NCI-H748 (cell line): Measurements from ENCODE around the gene EXOC6B.
A peak's percentile ranks its signal among the peaks of the same experiment; 100 is the strongest.

Experiments used
- DNase-seq: peaks from one replicate; lab custom pipeline; 2025; ENCODE audit not compliant: unreplicated experiment; lab: John Stamatoyannopoulos, UW

The EXOC6B gene

DNA sequence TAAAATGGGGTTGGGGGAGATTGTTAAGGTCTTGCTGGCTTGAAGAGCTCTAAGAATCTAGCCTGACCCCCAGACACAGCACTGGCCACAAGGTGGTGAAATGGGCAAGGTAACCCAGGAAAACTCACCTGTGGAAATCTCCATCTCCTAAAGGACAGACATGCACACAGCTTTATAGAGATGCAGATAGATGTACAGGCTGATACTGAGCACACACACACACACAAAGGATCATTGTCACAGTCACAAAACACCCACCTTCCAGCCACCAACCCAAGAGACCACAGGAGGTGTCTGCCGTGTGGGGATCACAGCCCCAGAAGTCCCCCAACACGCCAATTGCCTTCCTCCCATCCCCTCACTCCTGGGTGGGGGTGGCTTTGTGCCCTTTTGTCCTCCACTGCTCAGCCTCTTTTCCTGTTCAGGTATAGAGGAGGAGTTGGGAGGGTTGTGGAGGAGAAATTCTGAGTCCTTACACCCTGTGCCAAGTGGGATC lies 674.9 kb downstream of the EXOC6B start:
- DNase-seq: peak; percentile 16

DNA sequence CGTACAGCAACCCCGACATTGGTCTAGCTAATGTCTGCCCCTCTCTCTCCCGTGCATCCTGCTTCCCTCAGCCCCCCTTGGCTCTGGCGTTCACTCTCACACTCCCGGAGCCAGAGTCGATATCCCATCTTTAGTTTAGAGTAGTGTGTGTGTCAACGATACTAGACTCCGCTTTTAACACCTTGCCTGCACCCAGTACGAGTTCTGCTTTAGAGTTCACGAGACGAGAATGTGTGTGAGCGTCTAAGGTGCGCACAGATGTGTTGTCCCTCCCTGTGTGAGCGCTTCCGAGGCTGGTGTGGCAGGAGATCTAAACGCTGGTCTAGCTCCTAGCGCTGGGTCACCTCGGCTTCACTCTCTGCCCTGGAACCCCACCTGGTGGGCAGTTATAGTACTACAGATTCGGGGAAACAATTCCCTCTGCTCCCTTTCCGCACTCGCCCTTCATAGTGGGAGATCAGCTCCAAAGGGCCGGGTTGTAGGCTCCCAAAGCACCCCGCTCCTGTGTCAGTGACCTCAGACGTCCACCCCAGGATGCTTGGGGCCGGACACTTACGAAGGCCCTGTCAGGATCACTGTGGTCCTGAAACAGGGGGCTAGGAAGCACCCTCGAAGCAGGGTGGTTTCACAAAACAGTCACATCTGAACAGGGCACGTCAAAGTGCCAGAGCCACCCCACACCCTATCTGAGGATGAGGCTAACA lies 675.5 kb downstream of the EXOC6B start:
- DNase-seq: peak; percentile 83

DNA sequence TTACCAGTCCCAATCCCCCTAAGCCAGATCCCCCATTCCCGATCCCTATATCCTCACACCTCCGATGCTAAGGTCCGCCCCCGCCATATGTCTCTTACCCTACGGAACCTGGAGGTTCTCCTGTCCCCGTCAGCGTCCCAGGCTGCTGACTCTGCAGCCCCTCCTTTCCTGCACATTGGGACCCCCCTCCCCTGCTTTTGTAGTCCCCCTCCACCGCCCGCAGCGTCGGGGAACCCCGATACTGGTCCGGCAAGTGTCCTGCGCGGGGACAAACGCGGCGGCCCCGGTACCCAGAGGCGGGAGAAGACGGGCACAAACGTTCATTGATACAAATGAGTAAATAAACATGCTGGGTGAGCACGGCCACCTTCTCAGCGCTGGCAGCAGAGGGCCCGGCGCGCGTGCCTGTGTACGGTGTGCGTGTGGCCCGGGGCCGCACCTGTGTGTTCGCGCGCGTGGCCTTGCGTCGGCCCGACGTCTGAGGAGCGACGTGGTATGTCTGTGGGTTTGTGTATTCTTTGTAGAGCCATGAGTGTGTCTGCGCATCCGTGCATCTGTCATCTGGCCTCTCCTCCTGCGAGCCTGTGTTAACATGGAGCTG lies 676.2 kb downstream of the EXOC6B start:
- peak; percentile 66 for DNase-seq

DNA sequence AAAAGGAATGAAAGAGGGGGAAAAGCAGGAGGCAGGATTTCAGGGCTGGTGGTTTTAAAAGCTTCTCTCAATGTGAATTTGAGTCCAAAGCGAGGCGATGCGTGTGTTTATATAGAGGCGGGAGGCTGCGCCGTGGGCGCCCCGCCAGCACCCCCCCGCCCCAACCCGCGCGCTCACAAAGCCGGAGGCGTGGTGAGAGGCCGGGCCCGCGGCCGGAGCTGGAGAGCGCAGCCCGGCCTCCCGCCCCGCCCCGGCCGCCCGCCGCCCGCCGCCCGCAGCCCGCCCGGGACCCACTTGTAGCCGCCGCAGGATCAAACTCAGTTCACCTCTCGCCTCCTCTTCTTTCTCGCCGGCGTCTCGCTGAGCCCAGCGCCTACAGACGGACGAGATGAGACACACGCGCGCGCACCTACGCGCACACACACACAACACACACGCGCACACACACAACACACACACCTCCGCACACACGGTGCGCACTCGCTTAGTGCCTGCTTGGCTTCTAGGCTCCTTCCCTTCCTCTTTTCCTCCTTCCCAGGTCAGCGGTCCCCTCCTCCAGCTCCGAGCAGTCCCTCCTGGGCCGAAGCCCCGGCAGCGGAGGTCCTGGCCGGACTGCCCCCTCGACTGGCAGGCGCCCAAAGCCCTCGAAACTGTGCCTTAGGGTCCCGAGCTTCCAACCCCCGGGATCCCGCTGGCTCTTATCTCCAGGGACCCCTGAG lies 676.8 kb downstream of the EXOC6B start:
- DNase-seq: peak; percentile 72

DNA sequence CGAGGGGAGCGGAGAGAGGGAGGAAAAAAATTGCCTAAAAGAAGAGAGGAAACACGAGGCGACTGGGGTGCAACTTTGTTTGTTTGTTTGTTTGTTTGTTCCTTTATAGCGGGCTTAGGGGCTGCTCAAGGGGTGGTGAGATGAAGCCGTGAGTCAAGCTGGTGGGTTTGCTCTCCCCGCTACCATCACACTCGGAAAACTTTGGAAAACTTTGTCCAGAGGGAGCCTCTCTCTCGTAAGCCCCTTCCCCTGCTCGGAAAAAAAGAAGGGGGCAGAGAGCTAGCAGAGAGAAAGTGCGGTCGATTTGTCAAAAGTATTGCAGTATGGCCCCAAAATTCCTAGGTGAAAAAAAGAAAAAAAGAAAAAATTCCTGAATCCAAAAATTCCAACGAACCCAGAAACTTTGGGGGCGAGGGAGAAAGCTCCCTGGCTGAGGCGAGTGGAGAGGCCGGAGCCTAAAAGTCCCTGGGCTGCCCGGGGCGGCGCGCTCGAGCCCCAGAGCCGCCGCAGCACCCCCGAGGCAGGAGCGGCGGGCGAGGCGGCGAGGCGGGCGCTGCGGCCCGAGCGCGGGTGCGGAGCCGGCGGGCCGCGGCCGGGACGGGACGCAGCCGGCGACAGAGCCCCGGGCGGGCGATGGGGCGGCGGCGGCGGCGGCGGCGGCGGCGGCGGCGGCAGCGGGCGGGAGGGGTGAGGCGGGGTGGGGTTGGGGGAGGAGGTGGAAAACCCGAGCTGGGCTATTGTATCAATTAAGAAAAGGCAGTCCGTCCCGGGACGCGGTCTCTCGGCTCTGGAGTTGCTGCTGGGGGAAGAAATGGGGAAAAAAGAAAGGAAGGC lies 677.6 kb downstream of the EXOC6B start:
- peak; percentile 17 for DNase-seq

DNA sequence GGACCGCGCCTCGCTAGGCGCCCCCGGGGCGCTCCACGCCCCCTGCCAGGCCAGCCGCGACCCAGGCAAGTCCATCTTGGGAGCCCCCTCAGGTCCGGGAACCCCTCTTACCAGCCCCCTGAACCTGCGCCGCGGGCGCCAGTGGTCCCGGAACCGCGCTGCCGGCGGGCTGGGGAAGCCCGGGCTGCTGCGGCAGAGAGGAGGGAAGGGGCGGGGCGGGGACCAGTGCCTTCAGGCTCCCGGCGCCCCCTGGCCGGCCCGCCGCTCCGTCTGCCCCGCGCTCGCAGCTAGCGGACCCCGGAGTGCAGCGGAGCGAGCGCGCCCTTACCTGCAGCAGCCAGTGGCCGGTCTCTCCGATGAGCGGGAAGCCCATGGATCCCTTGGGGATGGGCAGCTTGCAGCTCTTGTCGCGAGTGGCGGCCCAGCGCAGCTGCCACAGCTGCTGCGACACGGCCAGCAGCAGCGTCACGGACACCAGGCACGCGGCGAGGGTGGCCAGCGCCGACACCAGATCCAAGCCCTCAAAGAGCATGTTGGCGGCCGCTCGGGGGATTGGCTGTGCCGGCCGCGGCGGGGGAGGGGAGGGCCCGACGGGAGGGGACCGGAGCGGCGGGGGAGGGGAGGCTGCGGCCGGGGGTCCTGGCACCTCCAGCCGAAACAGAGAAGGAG lies 678.4 kb downstream of the EXOC6B start, which contains the start of gene CYP26B1:
Gene CYP26B1 (minus strand): TSS at position 560 of the 669 bp plus-strand sequence. CDS start 28 bp downstream, at position 532.
- DNase-seq: peak; percentile 55

DNA sequence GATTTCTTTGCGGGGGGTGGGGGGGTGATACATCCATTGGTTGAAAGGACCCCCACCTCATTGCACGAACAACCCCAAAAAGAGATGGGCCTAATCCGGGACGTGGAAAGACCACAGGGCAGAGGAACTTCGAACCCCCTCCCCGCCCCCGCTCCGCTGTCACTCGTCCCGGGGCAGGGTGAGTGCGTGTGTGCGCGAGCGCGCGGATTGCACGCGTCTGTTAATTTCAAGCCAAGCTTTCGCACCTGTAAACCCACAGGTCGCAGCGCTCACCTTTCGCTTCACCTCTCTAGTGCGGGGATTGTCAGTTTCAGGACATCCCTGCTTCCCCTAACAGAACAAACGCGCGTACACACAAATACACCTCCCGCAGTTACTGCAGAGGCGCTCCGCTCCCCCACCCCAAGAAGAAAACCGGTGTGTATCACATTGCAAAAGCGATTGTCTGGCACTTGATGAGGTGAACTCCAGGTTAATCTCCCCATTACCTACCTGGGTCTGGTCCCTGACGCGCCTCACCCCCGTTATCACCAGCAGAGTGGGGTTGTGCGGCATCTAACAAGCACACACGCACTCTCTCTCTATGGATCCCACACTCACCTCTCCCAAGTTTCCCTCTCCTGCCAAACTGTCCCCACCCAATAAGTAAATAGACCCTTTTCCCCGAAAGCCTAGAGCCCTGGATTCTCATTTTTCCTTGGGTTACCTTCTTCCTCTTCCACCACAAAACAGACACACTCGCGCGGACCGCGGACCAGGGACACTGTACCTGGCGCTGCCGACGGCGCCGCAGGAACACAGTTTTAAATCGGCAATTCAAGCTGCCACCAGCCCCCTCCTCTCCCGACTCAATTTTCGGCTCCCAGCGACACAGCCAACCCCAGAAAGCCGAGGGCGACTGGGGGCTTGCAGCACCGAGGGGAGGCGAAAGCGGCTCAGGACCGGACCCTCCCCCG lies 679.2 kb downstream of the EXOC6B start:
- DNase-seq: peak; percentile 42

DNA sequence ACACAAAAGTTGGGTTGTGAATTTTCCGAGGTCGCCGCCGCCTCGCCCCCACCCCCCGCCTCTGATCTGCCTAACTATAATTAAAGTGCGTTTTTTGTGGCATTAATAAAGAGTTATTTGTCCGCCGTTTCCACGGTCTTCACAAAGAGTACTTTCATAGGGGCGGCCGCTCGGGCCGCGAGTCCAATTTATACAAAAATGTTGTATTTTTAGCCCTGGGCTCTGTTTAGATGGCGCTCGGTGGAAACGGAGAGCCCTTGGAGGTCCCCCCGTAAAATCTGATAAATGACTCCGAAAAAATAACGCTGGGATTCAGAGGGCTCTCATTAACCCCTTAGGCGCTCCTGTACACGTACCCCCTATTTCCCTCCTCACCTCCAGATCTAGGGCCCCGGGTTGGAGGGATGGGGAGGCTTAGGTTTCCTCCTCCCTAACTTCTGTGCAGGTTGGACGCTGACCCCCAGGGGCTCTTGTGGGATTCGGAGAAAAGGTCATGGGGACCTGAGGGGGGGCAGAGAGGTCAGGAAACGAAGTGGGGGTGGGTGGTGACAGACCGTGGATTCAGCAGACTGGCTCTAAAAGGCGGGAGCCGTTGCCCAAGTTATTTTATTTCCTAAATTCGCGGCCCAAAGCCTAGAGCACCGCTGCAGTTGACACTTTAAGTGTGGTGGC lies 680.0 kb downstream of the EXOC6B start:
- DNase-seq: peak; percentile 27

DNA sequence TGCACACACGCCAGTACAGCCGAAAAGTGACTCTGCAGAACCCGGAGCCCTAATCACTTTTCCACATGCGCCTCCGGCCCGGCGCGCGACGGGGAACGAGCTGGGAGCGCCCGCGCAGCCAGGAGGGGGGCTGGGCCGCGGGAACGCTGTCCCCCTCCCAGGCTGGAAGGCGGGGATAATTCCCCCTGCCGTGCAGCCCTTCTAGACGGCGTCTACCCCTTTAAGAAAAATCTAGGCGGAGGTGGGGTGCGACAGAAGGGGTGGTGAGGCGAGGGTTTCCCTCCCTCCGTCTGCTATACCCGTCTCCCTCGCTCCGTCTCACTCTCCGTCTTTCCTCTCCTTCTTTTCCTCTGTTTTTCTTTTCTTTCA lies 680.6 kb downstream of the EXOC6B start:
- DNase-seq: peak; percentile 63

DNA sequence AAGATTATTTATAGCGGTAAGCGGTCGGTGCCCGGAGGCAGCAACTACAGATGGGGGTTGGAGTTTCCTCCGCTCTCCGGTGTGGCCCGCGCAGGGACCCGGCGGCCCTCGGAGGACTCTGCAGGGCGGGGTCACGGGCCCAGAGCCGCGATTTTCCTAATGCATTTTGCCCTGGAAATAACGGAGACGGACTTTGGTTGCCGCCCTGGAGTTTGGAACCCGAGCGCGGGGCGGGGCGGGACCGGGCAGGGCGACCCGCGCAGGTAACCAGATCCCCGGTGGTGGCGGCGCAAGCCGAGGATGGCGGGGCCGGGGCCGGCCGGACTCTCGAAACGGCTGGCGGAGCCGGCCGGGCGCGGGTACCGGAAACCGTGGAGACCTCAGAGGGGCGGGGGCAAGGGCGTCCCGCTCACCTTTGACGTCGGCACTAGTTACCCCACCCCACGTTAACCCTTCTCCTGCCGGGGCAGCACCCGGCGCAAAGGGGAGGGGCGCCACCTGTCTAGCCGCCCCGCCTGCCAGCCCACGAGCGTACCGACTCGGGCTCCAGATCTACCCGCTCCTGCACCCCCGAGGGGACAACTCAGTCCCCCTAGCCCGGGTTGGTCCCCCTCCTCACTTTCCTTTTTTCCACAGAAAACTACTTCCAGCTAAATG lies 681.1 kb downstream of the EXOC6B start:
- peak; percentile 71 for DNase-seq

DNA sequence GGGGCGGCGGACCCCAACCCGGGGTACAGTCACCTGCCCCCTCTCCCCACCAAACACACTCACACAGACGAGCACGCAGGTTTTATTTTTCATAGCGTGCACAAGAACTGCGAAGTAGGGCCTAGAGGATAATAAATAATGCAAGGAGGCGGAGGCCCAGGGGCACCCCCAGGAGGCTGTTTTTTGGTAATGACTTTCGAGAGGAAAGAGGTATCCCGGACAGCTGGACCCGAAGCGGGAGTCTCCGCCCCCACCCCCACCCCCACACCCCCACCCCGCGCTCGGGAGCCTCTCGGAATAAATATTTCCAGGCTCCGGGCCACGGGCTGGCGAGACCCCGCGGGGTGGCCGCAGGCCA lies 681.6 kb downstream of the EXOC6B start:
- no peak for DNase-seq

DNA sequence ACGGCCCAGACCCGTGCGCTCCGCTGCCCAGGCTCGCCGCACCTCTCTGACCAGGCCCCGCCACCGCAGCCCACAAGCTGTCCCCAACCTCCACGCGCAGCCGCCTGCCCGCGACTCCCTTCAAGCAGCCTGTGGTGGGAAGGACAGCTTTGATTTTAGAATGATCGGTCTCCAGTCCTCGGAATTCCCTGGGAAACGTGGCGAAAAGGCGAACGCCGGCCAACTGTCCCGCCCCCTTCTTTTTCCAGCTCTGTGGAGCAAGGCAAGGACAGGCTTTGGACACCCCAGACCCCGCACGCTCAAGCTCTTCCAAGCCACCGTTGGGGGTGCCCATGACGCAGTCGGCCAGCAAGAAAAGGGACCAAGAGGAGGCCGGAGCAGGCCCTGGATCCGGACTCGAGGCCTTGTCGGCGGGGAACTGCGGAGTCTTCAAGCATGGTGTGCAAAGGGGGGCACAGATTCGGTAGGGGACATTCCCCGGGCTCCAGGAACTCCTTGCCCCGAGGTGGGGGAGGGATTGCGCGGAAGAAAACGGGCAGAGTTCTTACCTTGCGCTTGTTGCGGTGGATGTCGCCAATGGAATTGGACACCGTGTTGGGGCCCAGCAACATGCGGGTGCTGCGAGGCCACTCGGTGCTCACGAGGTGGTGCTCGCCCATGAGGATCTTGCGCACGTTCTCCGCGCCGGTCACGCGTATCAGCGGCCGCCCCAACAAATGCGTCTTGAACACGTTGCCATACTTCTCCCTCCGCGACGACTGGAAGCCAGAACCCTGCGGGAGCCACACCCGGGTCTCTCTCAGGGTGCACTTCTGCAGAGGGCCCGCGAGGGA lies 682.2 kb downstream of the EXOC6B start:
- DNase-seq: no peak

DNA sequence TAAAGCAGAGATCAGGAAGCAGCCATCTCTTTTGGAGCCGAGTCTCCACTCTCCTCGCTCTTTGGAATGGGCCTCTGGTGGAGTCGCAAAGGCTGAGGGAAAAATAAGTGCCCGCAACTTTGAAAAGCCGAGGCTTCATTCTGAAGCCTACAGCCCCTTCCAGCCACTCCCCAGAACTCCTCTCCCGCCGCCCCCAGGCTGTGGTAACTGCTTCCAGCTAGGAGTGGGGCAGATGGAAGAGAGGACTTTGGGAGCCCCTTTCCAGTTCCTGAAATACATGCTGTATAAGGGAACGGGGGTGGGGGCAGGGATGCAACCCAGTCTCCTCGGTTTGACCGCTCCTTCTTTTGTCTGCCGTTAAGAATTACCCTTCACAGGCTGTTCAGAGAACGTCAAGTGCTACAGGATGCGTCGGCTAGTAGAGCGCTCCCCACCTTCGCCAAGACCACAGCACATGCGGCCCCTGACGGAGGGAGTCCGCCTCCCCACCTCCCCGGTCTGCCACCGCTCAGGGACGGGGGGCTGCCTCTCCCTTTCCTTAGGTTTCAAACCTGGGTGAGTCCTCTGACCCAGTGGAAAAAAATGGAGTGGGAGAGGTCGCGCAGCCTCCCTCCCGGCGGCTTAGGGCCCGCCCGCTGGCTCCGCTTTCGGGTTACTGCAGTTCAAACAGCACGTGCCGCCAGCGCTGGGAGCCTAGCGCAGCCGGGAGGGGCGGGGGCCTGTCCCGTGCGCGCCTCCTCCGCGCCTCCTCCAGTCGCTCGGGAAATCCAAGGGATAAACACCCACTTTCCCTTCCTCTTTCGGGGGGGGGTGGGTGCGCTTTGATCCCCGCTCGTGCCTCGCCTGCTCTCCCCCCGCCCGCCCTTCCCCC lies 683.0 kb downstream of the EXOC6B start:
- DNase-seq: no peak

DNA sequence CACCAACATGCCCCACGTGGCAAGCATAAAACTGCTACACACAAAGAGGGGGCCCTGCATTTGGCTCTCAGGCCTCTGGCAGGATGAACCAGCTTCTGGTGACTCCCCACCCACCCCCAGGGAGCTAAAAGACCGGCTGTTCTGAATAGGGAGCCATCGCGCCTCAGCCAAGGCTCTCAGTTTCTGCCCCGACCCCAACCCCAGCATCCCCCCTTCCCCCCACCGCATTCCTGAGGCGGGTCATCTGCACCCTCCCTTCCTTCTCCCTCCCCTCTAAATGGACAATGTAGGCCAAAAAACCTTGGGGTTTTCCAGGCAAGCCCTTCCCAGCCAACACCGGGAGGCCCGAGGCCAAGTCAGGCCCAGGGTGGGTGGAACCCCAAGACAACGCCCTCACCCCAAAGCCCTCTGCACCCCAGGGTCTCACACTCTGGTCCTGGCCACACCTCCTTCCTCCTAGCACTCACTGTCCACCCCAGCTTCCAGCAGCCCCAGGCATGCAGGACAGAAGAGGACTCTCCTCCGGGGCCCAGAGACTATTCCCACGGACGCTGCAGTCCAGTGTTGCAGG lies 683.9 kb downstream of the EXOC6B start:
- no peak for DNase-seq

DNA sequence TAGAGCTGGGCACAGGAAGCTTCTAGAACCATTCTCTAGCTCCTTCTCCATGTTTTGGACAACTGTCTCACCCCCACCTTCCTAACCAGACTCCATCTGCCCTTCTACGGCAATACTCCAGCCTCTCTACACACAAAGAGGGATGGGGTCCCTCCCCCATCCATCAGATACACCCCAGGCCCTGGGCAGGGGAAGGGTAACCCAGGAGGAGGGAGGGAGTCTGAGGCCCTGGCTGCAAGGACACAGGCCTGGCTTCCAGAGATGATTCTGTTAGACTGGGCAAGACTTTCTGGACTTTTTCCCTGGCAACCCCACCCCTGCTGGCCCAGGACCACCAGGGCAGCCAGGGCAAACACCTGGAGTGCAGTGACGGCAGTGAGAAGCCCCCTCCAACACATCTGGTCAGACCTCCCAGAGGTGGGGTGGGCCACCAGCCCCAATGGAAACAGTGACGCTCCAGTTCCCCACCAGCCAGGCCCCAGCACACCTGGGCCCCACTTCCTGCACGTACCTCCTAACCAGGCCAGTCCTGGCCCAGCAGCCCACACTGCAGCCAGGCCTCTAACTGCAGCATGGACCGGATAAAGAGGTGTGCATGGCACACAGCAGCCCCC lies 684.7 kb downstream of the EXOC6B start:
- no peak for DNase-seq

DNA sequence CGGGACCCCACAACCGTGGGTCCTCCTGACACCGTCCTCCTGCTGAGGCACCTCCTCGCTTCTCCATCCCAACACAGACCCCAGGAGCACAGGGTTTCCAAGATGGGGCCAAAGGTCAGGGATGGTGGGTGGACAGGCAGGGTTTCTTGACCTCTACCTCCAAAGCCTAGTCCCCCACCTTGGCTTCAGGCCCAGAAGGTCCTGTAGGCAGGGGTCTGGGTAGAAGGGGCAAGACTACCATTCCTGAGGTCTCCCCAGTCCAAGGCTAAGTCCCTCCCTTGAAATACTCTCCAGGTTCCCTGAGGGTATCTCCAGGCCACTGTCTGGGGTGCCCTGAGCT lies 685.2 kb downstream of the EXOC6B start:
- no peak for DNase-seq
